GM23338 (cell line): Measurements from ENCODE around the gene KLHL7. TPM values are rescaled to one million over a fixed set of nuclear protein-coding genes. Genes with fewer than 3 reads are reported as not detected.

Experiments
- ATAC-seq: fragments of 200-7000 bp; cut with Tn5 transposase; 3 replicates; pipeline ENCODE4 v1.9.1; 2020
- DNase-seq: peaks from one replicate; pipeline ENCODE4 v3.0.0-alpha.2; 2015; ENCODE audit warnings: low spot score
- H2AFZ ChIP-seq: fragments of 200-600 bp; sonication (generic); 2 replicates; pipeline ENCODE4 v1.8.0; 2016; ENCODE audit warnings: antibody characterized with exemption, mild to moderate bottlenecking, moderate library complexity
- H3F3A ChIP-seq: fragments of 200-600 bp; sonication (generic); replicated peaks from 2 replicates; pipeline ENCODE4 v1.8.0; 2017; ENCODE audit warnings: antibody characterized with exemption, mixed run types, low read depth
- H3K27ac ChIP-seq: fragments of 200-600 bp; sonication (generic); 2 replicates; pipeline ENCODE4 v1.6.1; 2016; ENCODE audit warnings: low read depth
- H3K27me3 ChIP-seq: fragments of 200-600 bp; sonication (generic); 2 replicates; pipeline ENCODE4 v1.8.0; 2016; ENCODE audit warnings: mild to moderate bottlenecking, mixed run types, moderate library complexity; ENCODE audit not compliant: insufficient read depth
- H3K36me3 ChIP-seq: fragments of 200-600 bp; sonication (generic); 2 replicates; pipeline ENCODE4 v1.8.0; 2016; ENCODE audit warnings: mild to moderate bottlenecking; ENCODE audit not compliant: insufficient read depth
- H3K4me1 ChIP-seq: fragments of 200-600 bp; sonication (generic); 2 replicates; pipeline ENCODE4 v1.8.0; 2016; ENCODE audit warnings: mild to moderate bottlenecking, moderate library complexity; ENCODE audit not compliant: insufficient read depth
- H3K4me2 ChIP-seq: fragments of 200-600 bp; sonication (generic); 2 replicates; pipeline ENCODE4 v1.7.1; 2017; ENCODE audit warnings: mixed run types
- H3K4me3 ChIP-seq: fragments of 200-600 bp; sonication (generic); 2 replicates; pipeline ENCODE4 v1.6.1; 2016; ENCODE audit warnings: mixed run types
- H3K79me2 ChIP-seq: fragments of 200-600 bp; sonication (generic); replicated peaks from 2 replicates; pipeline ENCODE4 v1.8.0; 2017; ENCODE audit warnings: mild to moderate bottlenecking; ENCODE audit not compliant: insufficient read depth
- H3K9me2 ChIP-seq: fragments of 200-600 bp; sonication (generic); 2 replicates; pipeline ENCODE4 v1.8.0; 2017; ENCODE audit not compliant: insufficient read depth
- H4K20me1 ChIP-seq: fragments of 200-600 bp; sonication (generic); replicated peaks from 2 replicates; pipeline ENCODE4 v1.8.0; 2017; ENCODE audit warnings: mild to moderate bottlenecking; ENCODE audit not compliant: insufficient read depth
- H3K27ac Mint-ChIP-seq: 2 replicates; pipeline ENCODE4 v1.8.0; 2020; ENCODE audit warnings: inconsistent platforms, mild to moderate bottlenecking, moderate library complexity, mixed read lengths
- H3K27me3 Mint-ChIP-seq: 3 replicates; pipeline ENCODE4 v1.8.0; 2022; ENCODE audit warnings: low read depth, mild to moderate bottlenecking, moderate library complexity, mixed read lengths, inconsistent platforms; ENCODE audit not compliant: insufficient read depth, poor library complexity
- H3K36me3 Mint-ChIP-seq: 3 replicates; pipeline ENCODE4 v1.8.0; 2021; ENCODE audit warnings: low read depth, mild to moderate bottlenecking, inconsistent platforms, moderate library complexity, mixed read lengths
- H3K4me1 Mint-ChIP-seq: 3 replicates; pipeline ENCODE4 v1.8.0; 2020; ENCODE audit warnings: mild to moderate bottlenecking, inconsistent platforms, mixed read lengths
- H3K4me3 Mint-ChIP-seq: 3 replicates; pipeline ENCODE4 v1.8.0; 2021; ENCODE audit warnings: moderate library complexity, mild to moderate bottlenecking, inconsistent platforms, mixed read lengths
- H3K9me3 Mint-ChIP-seq: 3 replicates; pipeline ENCODE4 v1.8.0; 2020; ENCODE audit warnings: moderate library complexity, mild to moderate bottlenecking, inconsistent platforms, mixed read lengths
- CREB1 ChIP-seq: fragments of 250-450 bp; sonication (Bioruptor Pico); IDR thresholded peaks from 2 replicates; pipeline ENCODE4 v1.5.0; 2020; ENCODE audit warnings: low read depth, mild to moderate bottlenecking, moderate library complexity
- EZH2 ChIP-seq: fragments of 200-600 bp; sonication (generic); IDR thresholded peaks from one replicate; pipeline ENCODE4 v1.8.0; 2017; ENCODE audit warnings: antibody characterized with exemption, mild to moderate bottlenecking, low read depth; ENCODE audit not compliant: unreplicated experiment
- EZH2phosphoT487 ChIP-seq: fragments of 200-600 bp; sonication (generic); IDR thresholded peaks from one replicate; pipeline ENCODE4 v1.8.1; 2018; ENCODE audit warnings: antibody characterized with exemption; ENCODE audit not compliant: unreplicated experiment
- JUNB ChIP-seq: IDR thresholded peaks from one replicate; pipeline ENCODE4 v1.6.1; 2016; ENCODE audit warnings: antibody characterized with exemption; ENCODE audit not compliant: unreplicated experiment
- NANOG ChIP-seq: IDR thresholded peaks from 2 replicates; pipeline ENCODE4 v1.6.1; 2016; ENCODE audit warnings: antibody characterized with exemption, borderline replicate concordance
- POLR2AphosphoS5 ChIP-seq: IDR thresholded peaks from 2 replicates; pipeline ENCODE4 v1.6.1; 2016; ENCODE audit warnings: antibody characterized with exemption, low read depth
- STAT1 ChIP-seq: IDR thresholded peaks from one replicate; pipeline ENCODE4 v1.6.1; 2016; ENCODE audit warnings: antibody characterized with exemption; ENCODE audit not compliant: unreplicated experiment
- ZNF114 ChIP-seq: fragments of 250-450 bp; sonication (Bioruptor Pico); IDR thresholded peaks from 2 replicates; pipeline ENCODE4 v1.5.0; 2020; ENCODE audit warnings: mild to moderate bottlenecking, moderate library complexity
- ZNF331 ChIP-seq: fragments of 250-450 bp; sonication (Bioruptor Pico); IDR thresholded peaks from 2 replicates; pipeline ENCODE4 v1.5.0; 2020; ENCODE audit warnings: low read depth, mild to moderate bottlenecking, moderate library complexity
- polyA plus RNA-seq: library from polyadenylated mRNA; unstranded; fragments of >200 nt; fragmentation: Nextera tagmentation; extraction: Ambion mirVana; gene quantifications from 2 replicates; pipeline ENCODE4 v1.2.1, GENCODE V29; 2016
- total RNA-seq: library from RNA; depleted of rRNA; stranded (reverse); fragments of >200 nt; shearing (Covaris generic); gene quantifications from 2 replicates; pipeline ENCODE4 v1.2.3, GENCODE V29; 2014
- TF ChIP-seq, protein P1 (sequence below), 2 experiments: fragments of 200-600 bp in 1 of 2; sonication (generic) in 1 of 2; conservative IDR thresholded peaks; 2 replicates each; pipeline versions ENCODE4 v1.5.1 to v1.6.1; 2016 to 2017; ENCODE audit warnings: antibody characterized with exemption in 2 of 2, low read depth in 2 of 2, mild to moderate bottlenecking in 2 of 2, moderate library complexity in 1 of 2
- TF ChIP-seq, protein P2 (sequence below): fragments of 250-450 bp; sonication (Bioruptor Pico); IDR thresholded peaks from 2 replicates; pipeline ENCODE4 v1.5.0; 2020; ENCODE audit warnings: mild to moderate bottlenecking, moderate library complexity
- TF ChIP-seq, protein P3 (sequence below): IDR thresholded peaks from 2 replicates; pipeline ENCODE4 v1.6.1; 2016; ENCODE audit warnings: antibody characterized with exemption
- TF ChIP-seq, protein P4 (sequence below): IDR thresholded peaks from one replicate; pipeline ENCODE4 v1.6.1; 2018; ENCODE audit warnings: antibody characterized with exemption; ENCODE audit not compliant: unreplicated experiment

KLHL7 gene
- total and polyA plus RNA-seq, 2 experiments from 2014 or later, result 92.5 to 119 TPM

DNA sequence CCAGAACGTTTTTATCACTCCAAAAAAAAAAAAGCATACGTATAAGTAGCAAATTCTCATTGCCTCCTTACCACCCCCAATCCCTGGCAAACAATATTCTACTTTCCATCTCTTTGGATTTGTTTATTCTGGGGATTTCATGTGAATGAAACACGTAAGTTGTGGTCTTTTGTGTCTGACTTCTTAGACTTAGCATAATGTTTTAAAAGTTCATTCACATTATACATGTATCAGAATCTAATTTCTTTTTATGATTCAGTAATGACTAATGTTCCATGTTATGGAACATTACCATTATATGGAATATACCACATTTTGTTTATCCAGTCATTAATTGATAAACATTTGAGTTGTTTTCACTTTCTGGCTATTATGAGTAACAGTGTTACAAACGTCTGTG lies 12.5 kb upstream of the KLHL7 start:
- H3K36me3 Mint-ChIP-seq, result no peaks in the 10 kb centered on the region
- H3K4me3 ChIP-seq, result no peak overlapping the region

More for the DNA sequence above, 12.5 kb upstream of the KLHL7 start:
- Histone ChIP-seq H3K27ac (no peak overlapping the region), H3K27me3 (no peaks in the 10 kb centered on the region), H3F3A (no peaks in the 10 kb centered on the region), H3K79me2 (no peaks in the 10 kb centered on the region), H3K36me3 (no peaks in the 10 kb centered on the region), H2AFZ (no peak overlapping the region), H4K20me1 (no peaks in the 10 kb centered on the region), H3K9me2 (no peaks in the 10 kb centered on the region), H3K4me1 (no peaks in the 10 kb centered on the region), H3K4me2 (no peak overlapping the region)
- peaks cover 2% of the 10 kb centered on the region for H3K27me3 Mint-ChIP-seq
- ATAC-seq, result no peak
- H3K4me3 Mint-ChIP-seq, result no peak overlapping the region
- H3K27ac Mint-ChIP-seq, result no peak overlapping the region
- no peaks in the 10 kb centered on the region for H3K4me1 Mint-ChIP-seq
- TF ChIP-seq JUNB (no peak), NANOG (no peak), CREB1 (CRISPR knock-in tag) (no peak), ZNF114 (no peak), POLR2AphosphoS5 (no peak), ZNF331 (CRISPR knock-in tag) (no peak), STAT1 (no peak), EZH2phosphoT487 (no peak), EZH2 (no peak)
- TF ChIP-seq, protein P1, sequence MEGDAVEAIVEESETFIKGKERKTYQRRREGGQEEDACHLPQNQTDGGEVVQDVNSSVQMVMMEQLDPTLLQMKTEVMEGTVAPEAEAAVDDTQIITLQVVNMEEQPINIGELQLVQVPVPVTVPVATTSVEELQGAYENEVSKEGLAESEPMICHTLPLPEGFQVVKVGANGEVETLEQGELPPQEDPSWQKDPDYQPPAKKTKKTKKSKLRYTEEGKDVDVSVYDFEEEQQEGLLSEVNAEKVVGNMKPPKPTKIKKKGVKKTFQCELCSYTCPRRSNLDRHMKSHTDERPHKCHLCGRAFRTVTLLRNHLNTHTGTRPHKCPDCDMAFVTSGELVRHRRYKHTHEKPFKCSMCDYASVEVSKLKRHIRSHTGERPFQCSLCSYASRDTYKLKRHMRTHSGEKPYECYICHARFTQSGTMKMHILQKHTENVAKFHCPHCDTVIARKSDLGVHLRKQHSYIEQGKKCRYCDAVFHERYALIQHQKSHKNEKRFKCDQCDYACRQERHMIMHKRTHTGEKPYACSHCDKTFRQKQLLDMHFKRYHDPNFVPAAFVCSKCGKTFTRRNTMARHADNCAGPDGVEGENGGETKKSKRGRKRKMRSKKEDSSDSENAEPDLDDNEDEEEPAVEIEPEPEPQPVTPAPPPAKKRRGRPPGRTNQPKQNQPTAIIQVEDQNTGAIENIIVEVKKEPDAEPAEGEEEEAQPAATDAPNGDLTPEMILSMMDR (conservative IDR thresholded peaks at IDR 0.05; ENCODE audit: low read depth in 2 of 2), result no peak
- TF ChIP-seq, protein P2, sequence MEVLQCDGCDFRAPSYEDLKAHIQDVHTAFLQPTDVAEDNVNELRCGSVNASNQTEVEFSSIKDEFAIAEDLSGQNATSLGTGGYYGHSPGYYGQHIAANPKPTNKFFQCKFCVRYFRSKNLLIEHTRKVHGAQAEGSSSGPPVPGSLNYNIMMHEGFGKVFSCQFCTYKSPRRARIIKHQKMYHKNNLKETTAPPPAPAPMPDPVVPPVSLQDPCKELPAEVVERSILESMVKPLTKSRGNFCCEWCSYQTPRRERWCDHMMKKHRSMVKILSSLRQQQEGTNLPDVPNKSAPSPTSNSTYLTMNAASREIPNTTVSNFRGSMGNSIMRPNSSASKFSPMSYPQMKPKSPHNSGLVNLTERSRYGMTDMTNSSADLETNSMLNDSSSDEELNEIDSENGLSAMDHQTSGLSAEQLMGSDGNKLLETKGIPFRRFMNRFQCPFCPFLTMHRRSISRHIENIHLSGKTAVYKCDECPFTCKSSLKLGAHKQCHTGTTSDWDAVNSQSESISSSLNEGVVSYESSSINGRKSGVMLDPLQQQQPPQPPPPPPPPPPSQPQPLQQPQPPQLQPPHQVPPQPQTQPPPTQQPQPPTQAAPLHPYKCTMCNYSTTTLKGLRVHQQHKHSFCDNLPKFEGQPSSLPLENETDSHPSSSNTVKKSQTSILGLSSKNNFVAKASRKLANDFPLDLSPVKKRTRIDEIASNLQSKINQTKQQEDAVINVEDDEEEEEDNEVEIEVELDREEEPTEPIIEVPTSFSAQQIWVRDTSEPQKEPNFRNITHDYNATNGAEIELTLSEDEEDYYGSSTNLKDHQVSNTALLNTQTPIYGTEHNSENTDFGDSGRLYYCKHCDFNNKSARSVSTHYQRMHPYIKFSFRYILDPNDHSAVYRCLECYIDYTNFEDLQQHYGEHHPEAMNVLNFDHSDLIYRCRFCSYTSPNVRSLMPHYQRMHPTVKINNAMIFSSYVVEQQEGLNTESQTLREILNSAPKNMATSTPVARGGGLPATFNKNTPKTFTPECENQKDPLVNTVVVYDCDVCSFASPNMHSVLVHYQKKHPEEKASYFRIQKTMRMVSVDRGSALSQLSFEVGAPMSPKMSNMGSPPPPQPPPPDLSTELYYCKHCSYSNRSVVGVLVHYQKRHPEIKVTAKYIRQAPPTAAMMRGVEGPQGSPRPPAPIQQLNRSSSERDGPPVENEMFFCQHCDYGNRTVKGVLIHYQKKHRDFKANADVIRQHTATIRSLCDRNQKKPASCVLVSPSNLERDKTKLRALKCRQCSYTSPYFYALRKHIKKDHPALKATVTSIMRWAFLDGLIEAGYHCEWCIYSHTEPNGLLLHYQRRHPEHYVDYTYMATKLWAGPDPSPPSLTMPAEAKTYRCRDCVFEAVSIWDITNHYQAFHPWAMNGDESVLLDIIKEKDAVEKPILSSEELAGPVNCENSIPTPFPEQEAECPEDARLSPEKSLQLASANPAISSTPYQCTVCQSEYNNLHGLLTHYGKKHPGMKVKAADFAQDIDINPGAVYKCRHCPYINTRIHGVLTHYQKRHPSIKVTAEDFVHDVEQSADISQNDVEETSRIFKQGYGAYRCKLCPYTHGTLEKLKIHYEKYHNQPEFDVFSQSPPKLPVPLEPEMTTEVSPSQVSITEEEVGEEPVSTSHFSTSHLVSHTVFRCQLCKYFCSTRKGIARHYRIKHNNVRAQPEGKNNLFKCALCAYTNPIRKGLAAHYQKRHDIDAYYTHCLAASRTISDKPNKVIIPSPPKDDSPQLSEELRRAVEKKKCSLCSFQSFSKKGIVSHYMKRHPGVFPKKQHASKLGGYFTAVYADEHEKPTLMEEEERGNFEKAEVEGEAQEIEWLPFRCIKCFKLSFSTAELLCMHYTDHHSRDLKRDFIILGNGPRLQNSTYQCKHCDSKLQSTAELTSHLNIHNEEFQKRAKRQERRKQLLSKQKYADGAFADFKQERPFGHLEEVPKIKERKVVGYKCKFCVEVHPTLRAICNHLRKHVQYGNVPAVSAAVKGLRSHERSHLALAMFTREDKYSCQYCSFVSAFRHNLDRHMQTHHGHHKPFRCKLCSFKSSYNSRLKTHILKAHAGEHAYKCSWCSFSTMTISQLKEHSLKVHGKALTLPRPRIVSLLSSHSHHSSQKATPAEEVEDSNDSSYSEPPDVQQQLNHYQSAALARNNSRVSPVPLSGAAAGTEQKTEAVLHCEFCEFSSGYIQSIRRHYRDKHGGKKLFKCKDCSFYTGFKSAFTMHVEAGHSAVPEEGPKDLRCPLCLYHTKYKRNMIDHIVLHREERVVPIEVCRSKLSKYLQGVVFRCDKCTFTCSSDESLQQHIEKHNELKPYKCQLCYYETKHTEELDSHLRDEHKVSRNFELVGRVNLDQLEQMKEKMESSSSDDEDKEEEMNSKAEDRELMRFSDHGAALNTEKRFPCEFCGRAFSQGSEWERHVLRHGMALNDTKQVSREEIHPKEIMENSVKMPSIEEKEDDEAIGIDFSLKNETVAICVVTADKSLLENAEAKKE (CRISPR knock-in tag), result no peak
- TF ChIP-seq, protein P3, sequence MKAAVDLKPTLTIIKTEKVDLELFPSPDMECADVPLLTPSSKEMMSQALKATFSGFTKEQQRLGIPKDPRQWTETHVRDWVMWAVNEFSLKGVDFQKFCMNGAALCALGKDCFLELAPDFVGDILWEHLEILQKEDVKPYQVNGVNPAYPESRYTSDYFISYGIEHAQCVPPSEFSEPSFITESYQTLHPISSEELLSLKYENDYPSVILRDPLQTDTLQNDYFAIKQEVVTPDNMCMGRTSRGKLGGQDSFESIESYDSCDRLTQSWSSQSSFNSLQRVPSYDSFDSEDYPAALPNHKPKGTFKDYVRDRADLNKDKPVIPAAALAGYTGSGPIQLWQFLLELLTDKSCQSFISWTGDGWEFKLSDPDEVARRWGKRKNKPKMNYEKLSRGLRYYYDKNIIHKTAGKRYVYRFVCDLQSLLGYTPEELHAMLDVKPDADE, result no peak
- TF ChIP-seq, protein P4, sequence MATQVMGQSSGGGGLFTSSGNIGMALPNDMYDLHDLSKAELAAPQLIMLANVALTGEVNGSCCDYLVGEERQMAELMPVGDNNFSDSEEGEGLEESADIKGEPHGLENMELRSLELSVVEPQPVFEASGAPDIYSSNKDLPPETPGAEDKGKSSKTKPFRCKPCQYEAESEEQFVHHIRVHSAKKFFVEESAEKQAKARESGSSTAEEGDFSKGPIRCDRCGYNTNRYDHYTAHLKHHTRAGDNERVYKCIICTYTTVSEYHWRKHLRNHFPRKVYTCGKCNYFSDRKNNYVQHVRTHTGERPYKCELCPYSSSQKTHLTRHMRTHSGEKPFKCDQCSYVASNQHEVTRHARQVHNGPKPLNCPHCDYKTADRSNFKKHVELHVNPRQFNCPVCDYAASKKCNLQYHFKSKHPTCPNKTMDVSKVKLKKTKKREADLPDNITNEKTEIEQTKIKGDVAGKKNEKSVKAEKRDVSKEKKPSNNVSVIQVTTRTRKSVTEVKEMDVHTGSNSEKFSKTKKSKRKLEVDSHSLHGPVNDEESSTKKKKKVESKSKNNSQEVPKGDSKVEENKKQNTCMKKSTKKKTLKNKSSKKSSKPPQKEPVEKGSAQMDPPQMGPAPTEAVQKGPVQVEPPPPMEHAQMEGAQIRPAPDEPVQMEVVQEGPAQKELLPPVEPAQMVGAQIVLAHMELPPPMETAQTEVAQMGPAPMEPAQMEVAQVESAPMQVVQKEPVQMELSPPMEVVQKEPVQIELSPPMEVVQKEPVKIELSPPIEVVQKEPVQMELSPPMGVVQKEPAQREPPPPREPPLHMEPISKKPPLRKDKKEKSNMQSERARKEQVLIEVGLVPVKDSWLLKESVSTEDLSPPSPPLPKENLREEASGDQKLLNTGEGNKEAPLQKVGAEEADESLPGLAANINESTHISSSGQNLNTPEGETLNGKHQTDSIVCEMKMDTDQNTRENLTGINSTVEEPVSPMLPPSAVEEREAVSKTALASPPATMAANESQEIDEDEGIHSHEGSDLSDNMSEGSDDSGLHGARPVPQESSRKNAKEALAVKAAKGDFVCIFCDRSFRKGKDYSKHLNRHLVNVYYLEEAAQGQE, result no peak
- no peak for DNase-seq
- H3K9me3 Mint-ChIP-seq, result no peaks in the 10 kb centered on the region
